SK-N-MC (cell line): ENCODE measurements around the gene ADAMTSL3.

Experiments
- DNase-seq: peaks from one replicate; pipeline ENCODE4 v3.0.0-alpha.2; 2011; ENCODE audit warnings: low read depth, low spot score
- H3K27ac ChIP-seq: fragments of 200-600 bp; sonication (generic); 2 replicates; pipeline ENCODE4 v1.5.1; 2016; ENCODE audit warnings: mixed run types
- H3K36me3 ChIP-seq: fragments of 200-600 bp; sonication (generic); 2 replicates; pipeline ENCODE4 v1.6.1; 2017; ENCODE audit warnings: antibody characterized with exemption, low read length, mixed read lengths; ENCODE audit not compliant: insufficient read depth
- H3K4me3 ChIP-seq: fragments of 200-600 bp; sonication (generic); 2 replicates; pipeline ENCODE4 v1.5.1; 2016
- H3K9ac ChIP-seq: fragments of 200-600 bp; sonication (generic); 2 replicates; pipeline ENCODE4 v1.8.0; 2017; ENCODE audit warnings: mixed run types, mixed read lengths; ENCODE audit not compliant: insufficient read length
- H3K9me3 ChIP-seq: fragments of 200-600 bp; sonication (generic); 2 replicates; pipeline ENCODE4 v1.6.1; 2017; ENCODE audit warnings: low read depth, mild to moderate bottlenecking, antibody characterized with exemption, low read length, moderate library complexity, mixed read lengths
- EZH2 ChIP-seq: fragments of 200-600 bp; sonication (generic); IDR thresholded peaks from one replicate; pipeline ENCODE4 v1.6.1; 2017; ENCODE audit warnings: antibody characterized with exemption
- FOXP2 ChIP-seq: optimal IDR thresholded peaks from 2 replicates; pipeline ENCODE3; 2011; ENCODE audit warnings: mild to moderate bottlenecking, moderate library complexity; ENCODE audit not compliant: insufficient read depth; ENCODE audit errors: extremely low read length, control extremely low read depth
- POLR2AphosphoS5 ChIP-seq: IDR thresholded peaks from 2 replicates; pipeline ENCODE4 v1.6.1; 2012; ENCODE audit warnings: mild to moderate bottlenecking, low read depth, low read length, borderline replicate concordance

Gene ADAMTSL3

DNA sequence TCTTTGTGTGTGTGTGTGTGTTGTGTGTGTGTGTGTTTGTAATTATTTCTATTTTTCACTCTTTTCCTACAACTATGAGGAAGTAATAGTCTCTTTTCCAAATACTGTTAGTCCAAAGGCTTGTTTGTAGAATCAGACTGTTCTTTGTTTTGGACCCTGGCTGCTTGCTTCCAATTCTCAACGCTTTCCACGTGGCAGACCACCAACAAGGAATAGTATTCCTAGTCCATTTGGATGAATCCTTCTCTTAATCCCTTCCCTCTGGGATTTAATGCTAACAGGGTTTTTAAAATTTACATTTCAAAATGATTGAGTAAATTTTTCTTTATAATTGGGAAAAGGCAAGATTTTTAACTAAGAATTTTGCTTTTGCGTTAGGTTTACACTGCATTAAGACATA lies 62.7 kb downstream of the ADAMTSL3 start:
- no peak overlapping the region for H3K27ac ChIP-seq
- no peaks in the 10 kb centered on the region for H3K9me3 ChIP-seq
- no peak for DNase-seq
- TF ChIP-seq POLR2AphosphoS5 (no peak), FOXP2 (no peak), EZH2 (no peak)
- no peaks in the 10 kb centered on the region for H3K36me3 ChIP-seq
- no peak overlapping the region for H3K4me3 ChIP-seq
- no peak overlapping the region for H3K9ac ChIP-seq

DNA sequence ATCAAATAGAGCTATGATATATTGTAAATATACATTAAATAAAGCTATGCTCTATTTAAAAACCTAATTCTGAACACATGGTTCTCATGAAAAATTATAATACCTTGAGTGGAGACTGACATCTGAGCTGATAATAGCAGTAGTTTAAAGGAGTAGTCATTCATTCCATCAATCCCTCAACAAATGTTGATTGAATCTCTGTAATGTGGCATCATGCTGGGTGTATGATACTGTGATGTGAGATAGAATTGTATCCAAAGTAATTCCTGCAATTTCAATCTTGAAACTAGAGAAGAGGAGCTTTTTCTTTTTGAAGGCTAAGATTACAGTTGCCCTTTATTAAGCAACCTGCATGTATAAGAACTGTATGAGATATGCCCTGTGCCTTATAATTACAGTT lies 63.1 kb downstream of the ADAMTSL3 start:
- Histone ChIP-seq H3K36me3 (no peaks in the 10 kb centered on the region), H3K27ac (no peak overlapping the region), H3K9ac (no peak overlapping the region), H3K9me3 (no peaks in the 10 kb centered on the region), H3K4me3 (no peak overlapping the region)
- TF ChIP-seq FOXP2 (no peak), POLR2AphosphoS5 (no peak), EZH2 (no peak)
- no peak for DNase-seq

DNA sequence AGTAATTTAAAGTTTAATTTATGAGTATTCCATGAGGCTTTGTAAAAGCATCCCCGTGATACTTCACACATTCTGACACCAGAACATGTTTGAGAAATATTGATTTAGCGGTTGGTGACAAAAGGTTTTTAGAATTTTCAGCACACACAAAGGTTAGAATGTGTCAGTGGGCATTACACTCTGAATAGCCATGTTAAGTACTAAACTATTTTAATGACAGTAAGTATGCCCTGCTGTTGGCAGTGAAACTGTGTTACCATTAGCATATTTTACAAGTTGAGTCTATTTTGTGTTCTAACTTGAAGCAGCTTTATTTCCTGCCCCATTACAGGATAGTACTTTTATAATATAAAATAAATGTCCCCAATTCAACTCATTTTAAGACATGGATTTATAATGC lies 66.5 kb downstream of the ADAMTSL3 start:
- Histone ChIP-seq H3K9me3 (no peaks in the 10 kb centered on the region), H3K9ac (no peak overlapping the region), H3K4me3 (no peak overlapping the region), H3K36me3 (no peaks in the 10 kb centered on the region), H3K27ac (no peak overlapping the region)
- DNase-seq: no peak
- TF ChIP-seq POLR2AphosphoS5: no peak

DNA sequence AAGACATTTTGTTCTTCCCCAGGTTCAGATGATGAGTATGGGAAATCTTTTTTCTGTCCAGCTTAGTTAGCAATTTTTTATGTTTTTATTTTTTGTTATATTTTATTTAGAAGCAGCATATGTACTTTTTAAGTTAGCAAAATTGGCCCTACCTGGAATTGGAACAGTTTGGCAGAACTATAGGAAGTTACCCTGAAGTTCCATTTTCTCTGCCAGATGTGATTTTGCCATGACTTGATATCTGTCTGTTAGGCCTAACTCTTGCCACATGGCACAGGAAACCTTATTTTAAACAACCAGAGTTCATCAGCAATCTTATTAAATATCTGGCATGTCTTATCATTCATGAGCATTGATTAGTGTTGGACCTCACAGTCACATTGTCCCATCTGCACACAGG lies 67.1 kb downstream of the ADAMTSL3 start:
- Histone ChIP-seq H3K9me3 (no peaks in the 10 kb centered on the region), H3K36me3 (no peaks in the 10 kb centered on the region), H3K4me3 (no peak overlapping the region), H3K9ac (no peak overlapping the region), H3K27ac (no peak overlapping the region)
- no peak for TF ChIP-seq EZH2
- no peak for DNase-seq

DNA sequence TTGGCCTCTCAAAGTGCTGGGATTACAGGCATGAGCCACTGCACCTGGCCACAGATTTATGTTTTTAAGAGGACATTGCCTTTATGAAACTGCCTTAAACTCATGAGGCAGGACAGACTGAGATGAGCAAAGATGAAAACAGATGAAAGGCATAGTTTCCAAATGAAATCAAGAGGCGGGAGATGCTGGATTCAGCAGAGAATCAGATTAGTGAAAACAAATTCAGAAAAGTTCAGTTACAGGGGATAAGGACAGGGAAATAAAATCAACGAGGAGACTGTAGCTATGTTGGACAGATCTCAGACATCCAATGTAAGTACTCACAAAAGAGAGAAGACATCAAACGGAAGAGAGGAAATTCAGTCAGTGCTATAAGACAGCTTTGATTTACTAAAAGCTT lies 68.1 kb downstream of the ADAMTSL3 start:
- no peaks in the 10 kb centered on the region for H3K9me3 ChIP-seq
- DNase-seq: no peak
- H3K27ac ChIP-seq: no peak overlapping the region
- no peak for TF ChIP-seq POLR2AphosphoS5
- TF ChIP-seq EZH2: no peak
- TF ChIP-seq FOXP2: no peak
- H3K9ac ChIP-seq: no peak overlapping the region
- no peaks in the 10 kb centered on the region for H3K36me3 ChIP-seq
- no peak overlapping the region for H3K4me3 ChIP-seq

DNA sequence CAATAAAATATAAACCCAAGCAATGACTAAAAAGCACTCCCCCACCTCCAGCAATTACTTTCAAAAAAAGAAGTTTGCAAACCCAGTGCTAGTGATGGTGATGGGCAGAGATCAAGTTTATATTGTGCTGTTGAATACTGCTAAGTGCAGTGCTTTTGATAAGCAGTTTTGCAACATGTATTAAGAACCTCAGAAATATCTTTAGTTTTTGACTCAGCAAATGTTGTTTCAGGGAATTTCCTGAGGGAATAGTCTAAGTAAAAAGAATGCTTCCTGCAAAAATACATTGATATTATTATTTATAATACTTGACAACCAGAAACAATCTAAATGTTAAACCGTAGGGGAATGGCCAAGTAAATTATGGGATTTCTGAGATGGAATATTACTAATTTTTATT lies 69.3 kb downstream of the ADAMTSL3 start:
- peak; percentile 30 for DNase-seq
- Histone ChIP-seq H3K27ac (peak overlapping the region; percentile 79; the same call in 1 of the 2 replicates), H3K9ac (peak overlapping the region; percentile 13), H3K9me3 (no peaks in the 10 kb centered on the region), H3K4me3 (peak overlapping the region; percentile 26; the same call in 1 of the 2 replicates), H3K36me3 (no peaks in the 10 kb centered on the region)
- TF ChIP-seq EZH2 (no peak), FOXP2 (no peak), POLR2AphosphoS5 (no peak)

DNA sequence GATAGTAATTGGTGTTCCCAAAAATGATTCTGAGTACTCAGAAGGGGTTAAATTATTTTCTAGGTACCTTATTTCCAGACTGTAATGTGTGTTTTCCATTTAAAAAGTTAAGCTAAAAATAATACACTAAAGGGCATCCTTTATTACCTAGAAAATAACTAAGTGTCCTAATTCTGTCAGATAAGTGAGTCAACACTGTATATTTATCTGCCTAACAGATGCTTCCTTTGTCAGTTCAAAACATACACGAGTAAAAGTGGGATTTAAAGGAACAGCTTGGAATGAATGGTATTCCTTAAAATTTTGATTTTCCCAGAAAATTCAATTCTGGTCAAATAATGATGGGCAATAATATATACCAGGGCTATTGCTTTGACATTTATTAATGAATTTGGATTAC lies 78.3 kb downstream of the ADAMTSL3 start:
- no peak overlapping the region for H3K9ac ChIP-seq
- no peak for TF ChIP-seq EZH2
- TF ChIP-seq FOXP2: no peak
- TF ChIP-seq POLR2AphosphoS5: no peak
- no peak for DNase-seq
- peaks cover 3% of the 10 kb centered on the region; the same call in 1 of the 2 replicates for H3K9me3 ChIP-seq
- no peak overlapping the region for H3K27ac ChIP-seq
- no peak overlapping the region for H3K4me3 ChIP-seq
- no peaks in the 10 kb centered on the region for H3K36me3 ChIP-seq

DNA sequence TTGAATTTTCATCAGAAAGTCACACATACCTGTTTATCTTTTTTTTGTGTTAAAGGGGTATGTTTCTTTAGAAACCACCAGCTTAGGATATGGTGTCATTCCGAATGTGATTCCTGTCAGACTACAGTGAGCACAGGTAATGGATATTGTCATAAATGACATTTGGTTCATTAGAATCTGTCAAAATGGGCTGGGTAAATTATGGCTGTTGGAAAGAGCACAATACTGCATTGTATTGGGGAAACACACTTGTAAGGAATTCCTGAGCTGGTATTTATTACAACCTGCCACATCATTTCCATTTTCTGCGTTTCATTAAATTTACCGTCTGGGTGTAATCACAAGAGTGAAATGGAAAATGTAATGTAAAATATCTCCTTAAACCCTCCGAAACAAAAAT lies 78.8 kb downstream of the ADAMTSL3 start:
- Histone ChIP-seq H3K9ac (no peak overlapping the region), H3K4me3 (no peak overlapping the region), H3K9me3 (peaks cover 3% of the 10 kb centered on the region; the same call in 1 of the 2 replicates), H3K27ac (no peak overlapping the region), H3K36me3 (no peaks in the 10 kb centered on the region)
- no peak for TF ChIP-seq POLR2AphosphoS5
- no peak for TF ChIP-seq EZH2
- TF ChIP-seq FOXP2: no peak
- DNase-seq: no peak

DNA sequence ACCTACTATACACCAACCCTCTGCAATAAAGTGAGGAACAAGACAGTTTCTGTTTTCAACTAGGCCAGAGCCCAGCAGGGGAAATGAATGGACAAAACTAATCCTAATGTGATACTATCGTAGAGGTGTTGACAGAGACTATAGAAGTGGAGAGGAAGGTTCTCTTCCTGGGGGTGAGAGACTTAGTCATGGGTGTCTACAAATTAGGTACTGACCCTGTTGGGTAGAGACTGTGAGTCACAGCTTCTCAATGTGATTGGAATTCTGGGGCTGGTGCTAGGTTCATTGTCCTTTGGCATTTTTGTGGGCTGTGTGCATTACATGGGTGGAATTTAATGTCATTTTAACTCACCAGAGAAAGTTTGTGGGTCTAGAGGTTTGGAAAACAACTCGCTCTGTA lies 79.3 kb downstream of the ADAMTSL3 start:
- no peak overlapping the region for H3K27ac ChIP-seq
- H3K36me3 ChIP-seq: no peaks in the 10 kb centered on the region
- H3K4me3 ChIP-seq: no peak overlapping the region
- H3K9me3 ChIP-seq: peaks cover 3% of the 10 kb centered on the region; the same call in 1 of the 2 replicates
- H3K9ac ChIP-seq: no peak overlapping the region
- no peak for DNase-seq
- no peak for TF ChIP-seq FOXP2
- no peak for TF ChIP-seq EZH2
- no peak for TF ChIP-seq POLR2AphosphoS5
